Stimulated activated CD4-positive, alpha-beta T cell treated with anti-CD3 and anti-CD28 coated beads, Interleukin-4, amount 100 ng/mL, for 24 hours (primary cell): ENCODE data around the gene GPR135.
A peak's percentile ranks its signal among the peaks of the same experiment; 100 is the strongest.

Experiments
- DNase-seq: peaks from one replicate; pipeline ENCODE4 v3.0.0-alpha.2; 2020

The GPR135 gene

GRCh38 chr14:59465316-59466135 lies at the start of gene GPR135:
TSS of gene GPR135 (minus strand) at chr14:59465380. CDS start at chr14:59465226, 154 bp downstream.
- DNase-seq, result no peak

GRCh38 chr14:59511916-59512575 lies 46.9 kb upstream of the GPR135 start:
- DNase-seq, result no peak

GRCh38 chr14:59510966-59511365 lies 45.8 kb upstream of the GPR135 start:
- DNase-seq, result no peak

GRCh38 chr14:59510001-59510400 lies 44.8 kb upstream of the GPR135 start:
- no peak for DNase-seq

GRCh38 chr14:59509101-59509500 lies 43.9 kb upstream of the GPR135 start:
- DNase-seq, result no peak

- DNase-seq, result no peak
Observed at GRCh38 chr14:59507752-59508103, 42.5 kb upstream of the GPR135 start.

GRCh38 chr14:59507063-59507751 lies 42.0 kb upstream of the GPR135 start:
- peak; percentile 43 for DNase-seq

GRCh38 chr14:59503256-59503655 lies 38.1 kb upstream of the GPR135 start:
- no peak for DNase-seq

- DNase-seq, result no peak
Observed at GRCh38 chr14:59500732-59501131, 35.6 kb upstream of the GPR135 start.

- DNase-seq, result no peak
Observed at GRCh38 chr14:59492384-59492783, 27.2 kb upstream of the GPR135 start.

GRCh38 chr14:59490756-59491155 lies 25.6 kb upstream of the GPR135 start:
- no peak for DNase-seq

- no peak for DNase-seq
Observed at GRCh38 chr14:59484639-59485175, 19.5 kb upstream of the GPR135 start.

GRCh38 chr14:59483819-59484638 lies 18.8 kb upstream of the GPR135 start, which contains the start of the genes JKAMP and L3HYPDH:
TSS of gene JKAMP (plus strand) at chr14:59484517. CDS start at chr14:59484590, 73 bp downstream.
TSS of gene L3HYPDH (minus strand) at chr14:59484408. CDS start at chr14:59484316, 92 bp downstream.
- DNase-seq, result peak; percentile 98

- no peak for DNase-seq
Observed at GRCh38 chr14:59483363-59483762, 18.2 kb upstream of the GPR135 start.

GRCh38 chr14:59482541-59483331 lies 17.6 kb upstream of the GPR135 start:
- DNase-seq, result no peak

GRCh38 chr14:59481871-59482540 lies 16.8 kb upstream of the GPR135 start:
- DNase-seq, result no peak

- DNase-seq, result no peak
Observed at GRCh38 chr14:59481407-59481806, 16.2 kb upstream of the GPR135 start.

- no peak for DNase-seq
Observed at GRCh38 chr14:59480166-59480565, 15.0 kb upstream of the GPR135 start.

- DNase-seq, result no peak
Observed at GRCh38 chr14:59478540-59478939, 13.4 kb upstream of the GPR135 start.

GRCh38 chr14:59475709-59476108 lies 10.5 kb upstream of the GPR135 start:
- DNase-seq, result no peak

GRCh38 chr14:59474172-59474571 lies 9.0 kb upstream of the GPR135 start:
- no peak for DNase-seq
